ENCODE results near the gene PTMS.

DNA sequence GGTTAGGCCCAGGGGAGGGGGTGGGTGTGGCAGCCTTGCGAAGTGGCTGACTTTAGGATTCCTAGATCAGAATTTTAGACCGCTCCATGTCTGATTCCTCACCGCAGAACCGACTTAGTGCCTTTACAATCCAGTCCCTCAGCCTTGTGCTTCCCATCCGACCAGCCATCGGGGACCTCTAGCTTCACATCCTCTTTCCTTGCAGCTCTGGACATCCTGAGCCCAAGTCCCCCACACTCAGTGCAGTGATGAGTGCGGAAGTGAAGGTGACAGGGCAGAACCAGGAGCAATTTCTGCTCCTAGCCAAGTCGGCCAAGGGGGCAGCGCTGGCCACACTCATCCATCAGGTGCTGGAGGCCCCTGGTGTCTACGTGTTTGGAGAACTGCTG, 41.8 kb upstream of the PTMS start:
- TF ChIP-seq CTCF (IDR thresholded peaks at IDR 0.05) (no peak), POLR2A (IDR thresholded peaks at IDR 0.05) (no peak)
